Sigmoid colon (tissue), 7 donors: ENCODE measurements around the gene SLC10A3. TPM values are rescaled to one million over a fixed set of nuclear protein-coding genes. Genes with fewer than 3 reads are reported as not detected.

Source experiments
- DNase-seq: peaks from one replicate; pipeline ENCODE4 v3.0.0-alpha.2; 2019
- H3K27ac ChIP-seq, 4 donors: fragments of 200-600 bp; sonication (generic); one replicate each; pipeline ENCODE4 v1.5.1; 2016 to 2019; ENCODE audit warnings: mild to moderate bottlenecking in 1 of 4
- H3K27me3 ChIP-seq, 3 donors: fragments of 200-600 bp; sonication (generic); one replicate each; pipeline ENCODE4 v1.5.1; 2019; ENCODE audit warnings: mild to moderate bottlenecking in 1 of 3
- H3K36me3 ChIP-seq, 4 donors: fragments of 200-600 bp; sonication (generic); one replicate each; pipeline ENCODE4 v1.5.1; 2016 to 2019
- H3K4me1 ChIP-seq, 4 donors: fragments of 200-600 bp; sonication (generic); one replicate each; pipeline ENCODE4 v1.5.1; 2017 to 2019
- H3K4me3 ChIP-seq, 4 donors: fragments of 200-600 bp; sonication (generic); one replicate each; pipeline ENCODE4 v1.5.1; 2017 to 2019; ENCODE audit warnings: mild to moderate bottlenecking in 2 of 4, moderate library complexity in 1 of 4
- H3K9me3 ChIP-seq, 4 donors: fragments of 200-600 bp in 3 of 4; sonication (generic) in 3 of 4; one replicate each; pipeline versions ENCODE4 v1.5.1 to v1.6.1; 2013 to 2019
- CTCF ChIP-seq, 4 experiments: fragments of 450-650 bp in 3 of 4; fragments of 200-600 bp in 1 of 4; IDR thresholded peaks; one replicate each; pipeline ENCODE4 v1.5.1; 2016 to 2019; ENCODE audit warnings: antibody characterized with exemption in 4 of 4, mild to moderate bottlenecking in 3 of 4, moderate library complexity in 2 of 4
- EP300 ChIP-seq, 4 donors: sonication (generic); formaldehyde crosslinking; IDR thresholded peaks; one replicate each; pipeline ENCODE4 v1.6.1; 2017; ENCODE audit warnings: antibody characterized with exemption in 4 of 4
- POLR2A ChIP-seq, 2 donors: fragments of 450-650 bp; IDR thresholded peaks; one replicate each; pipeline ENCODE4 v1.6.1; 2016; ENCODE audit warnings: antibody characterized with exemption in 2 of 2, mild to moderate bottlenecking in 2 of 2, moderate library complexity in 2 of 2
- POLR2AphosphoS5 ChIP-seq, 4 donors: sonication (generic); formaldehyde crosslinking; IDR thresholded peaks; one replicate each; pipeline ENCODE4 v1.6.1; 2017; ENCODE audit warnings: antibody characterized with exemption in 4 of 4
- WGBS, 2 donors: extraction: QIAGEN DNeasy Blood & Tissue Kit; methylation state at CpG; one replicate each; pipeline ENCODE4 v1.1.7; 2013; 5-methylcytosine and 5-hydroxymethylcytosine counted together
- intact Hi-C: fragments of 100-400 bp; cut with DNase I; formaldehyde crosslinking; loops from one replicate; pipeline ENCODE4 v1.15.1; 2023
- polyA plus RNA-seq, 3 donors: library from polyadenylated mRNA; stranded (reverse); fragments of 200-250 nt; gene quantifications; one replicate each; pipeline ENCODE4 v1.2.3, GENCODE V29; 2013
- total RNA-seq, 4 donors: library from RNA; depleted of rRNA; stranded (reverse); fragments of >200 nt; gene quantifications; one replicate each; pipeline ENCODE4 v1.1.0, GENCODE V29; 2016
- donor health status: healthy with polysubstance abuse.
- donor health status: Bipolar disorder and iron deficiency.
- donor health status: healthy.

SLC10A3 gene
- total and polyA plus RNA-seq, 7 donors: 12.9 to 28.8 (median 18.6) TPM

DNA sequence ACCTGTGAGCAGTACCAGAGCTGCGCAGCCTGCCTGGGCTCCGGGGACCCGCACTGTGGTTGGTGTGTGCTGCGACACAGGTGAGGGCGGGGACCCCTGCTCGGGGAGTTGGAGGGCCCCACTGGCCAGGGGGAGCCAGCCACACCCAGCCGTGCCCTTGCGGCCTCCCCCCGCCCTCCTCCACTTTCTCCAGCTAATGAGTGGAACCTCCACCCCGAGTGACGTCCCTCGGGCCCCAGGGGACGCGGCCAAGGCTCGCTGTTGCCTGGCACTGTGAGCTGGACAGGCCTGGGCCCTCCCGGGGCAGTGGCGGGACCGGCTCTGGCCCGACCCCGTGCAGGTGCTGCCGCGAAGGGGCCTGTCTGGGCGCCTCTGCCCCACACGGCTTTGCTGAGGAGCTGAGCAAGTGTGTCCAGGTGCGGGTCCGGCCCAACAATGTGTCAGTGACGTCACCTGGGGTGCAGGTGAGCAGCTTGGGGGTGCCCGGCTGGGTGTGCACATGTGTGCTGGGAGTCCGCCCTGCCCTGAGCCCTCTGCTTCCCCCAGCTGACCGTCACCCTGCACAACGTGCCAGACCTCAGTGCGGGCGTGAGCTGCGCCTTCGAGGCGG, 26.7 kb downstream of the SLC10A3 start:
- Histone ChIP-seq H3K9me3 (no peaks in the 10 kb centered on the region), H3K27ac (no peak overlapping the region), H3K4me1 (peaks cover 0 to 12% (median 10%) of the 10 kb centered on the region in 4 donors), H3K27me3 (no peaks in the 10 kb centered on the region), H3K36me3 (peaks cover 0 to 31% (median 8%) of the 10 kb centered on the region in 4 donors), H3K4me3 (no peak overlapping the region)
- WGBS, 2 donors: 92 to 93% methylated on average over 36 of the region's 36 CpGs
- intact Hi-C loops: no loop called here
- no peak for DNase-seq
- TF ChIP-seq POLR2AphosphoS5 (IDR thresholded peaks at IDR 0.05): no peak

- 89 to 93% methylated on average over 8 of the region's 8 CpGs for WGBS, 2 donors
- peaks cover 0 to 15% (median 11%) of the 10 kb centered on the region in 4 donors for H3K4me1 ChIP-seq
- TF ChIP-seq POLR2A (IDR thresholded peaks at IDR 0.05) (no peak), EP300 (IDR thresholded peaks at IDR 0.05) (no peak), POLR2AphosphoS5 (IDR thresholded peaks at IDR 0.05) (no peak), CTCF (IDR thresholded peaks at IDR 0.05) (no peak)
- no peak for DNase-seq
- no peak overlapping the region for H3K4me3 ChIP-seq
- no peaks in the 10 kb centered on the region for H3K9me3 ChIP-seq
- no peak overlapping the region for H3K27ac ChIP-seq
- H3K36me3 ChIP-seq: peaks cover 0 to 22% (median 2%) of the 10 kb centered on the region in 4 donors
- H3K27me3 ChIP-seq: no peaks in the 10 kb centered on the region
- intact Hi-C loops: no loop called here
Measured at GRCh38 chrX:154462396-154462795, 28.0 kb downstream of the SLC10A3 start.

- WGBS, 2 donors: 93 to 95% methylated on average over 26 of the region's 26 CpGs
- H3K4me3 ChIP-seq: no peak overlapping the region
- no peak for TF ChIP-seq POLR2AphosphoS5 (IDR thresholded peaks at IDR 0.05)
- no peak for TF ChIP-seq CTCF (IDR thresholded peaks at IDR 0.05)
- TF ChIP-seq POLR2A (IDR thresholded peaks at IDR 0.05): no peak
- TF ChIP-seq EP300 (IDR thresholded peaks at IDR 0.05): no peak
- peak overlapping the region in 1 of 4 donors; percentile 74 for H3K27ac ChIP-seq
- intact Hi-C loops: no loop called here
- H3K27me3 ChIP-seq: no peaks in the 10 kb centered on the region
- peaks cover 0 to 15% (median 11%) of the 10 kb centered on the region in 4 donors for H3K4me1 ChIP-seq
- no peaks in the 10 kb centered on the region for H3K9me3 ChIP-seq
- DNase-seq: no peak
- H3K36me3 ChIP-seq: peaks cover 0 to 14% (median 0%) of the 10 kb centered on the region in 4 donors
Measured at GRCh38 chrX:154460326-154460725, 30.1 kb downstream of the SLC10A3 start.

DNA sequence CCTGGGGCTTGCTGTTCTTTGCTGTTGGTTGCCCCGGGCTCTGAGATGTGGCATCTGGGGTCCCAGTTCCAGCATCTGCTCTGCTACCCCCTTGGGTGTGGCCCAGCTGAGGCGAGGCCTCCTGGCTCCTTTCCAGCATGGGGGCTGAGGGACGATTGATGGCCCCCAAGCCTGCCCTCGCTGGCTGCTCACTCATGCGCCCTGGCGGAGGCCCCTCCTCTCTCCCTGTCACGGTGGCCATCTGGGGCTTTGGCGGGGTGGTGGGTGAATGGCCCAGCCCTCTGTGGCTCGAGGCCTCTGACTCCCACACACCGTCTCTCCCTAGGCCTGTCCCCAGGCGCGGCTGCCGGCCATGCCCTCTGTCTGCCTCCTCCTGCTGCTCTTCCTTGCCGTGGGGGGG, 30.6 kb downstream of the SLC10A3 start:
- H3K4me3 ChIP-seq: peak overlapping the region in 3 of 4 donors; percentile 59 to 76 (median 67)
- no peaks in the 10 kb centered on the region for H3K9me3 ChIP-seq
- H3K27me3 ChIP-seq: no peaks in the 10 kb centered on the region
- no peak for TF ChIP-seq EP300 (IDR thresholded peaks at IDR 0.05)
- no peak for TF ChIP-seq CTCF (IDR thresholded peaks at IDR 0.05)
- TF ChIP-seq POLR2AphosphoS5 (IDR thresholded peaks at IDR 0.05): no peak
- no peak for TF ChIP-seq POLR2A (IDR thresholded peaks at IDR 0.05)
- intact Hi-C loops: loop anchor here (2.0 kb wide), 1 partner anchor 17 kb away; no protein-coding TSS in a partner anchor
- no peak for DNase-seq
- peaks cover 0 to 14% (median 0%) of the 10 kb centered on the region in 4 donors for H3K36me3 ChIP-seq
- peak overlapping the region in 3 of 4 donors; percentile 72 to 76 (median 74) for H3K27ac ChIP-seq
- WGBS, 2 donors: 65 to 66% methylated on average over 14 of the region's 14 CpGs
- peaks cover 0 to 15% (median 11%) of the 10 kb centered on the region in 4 donors for H3K4me1 ChIP-seq

DNA sequence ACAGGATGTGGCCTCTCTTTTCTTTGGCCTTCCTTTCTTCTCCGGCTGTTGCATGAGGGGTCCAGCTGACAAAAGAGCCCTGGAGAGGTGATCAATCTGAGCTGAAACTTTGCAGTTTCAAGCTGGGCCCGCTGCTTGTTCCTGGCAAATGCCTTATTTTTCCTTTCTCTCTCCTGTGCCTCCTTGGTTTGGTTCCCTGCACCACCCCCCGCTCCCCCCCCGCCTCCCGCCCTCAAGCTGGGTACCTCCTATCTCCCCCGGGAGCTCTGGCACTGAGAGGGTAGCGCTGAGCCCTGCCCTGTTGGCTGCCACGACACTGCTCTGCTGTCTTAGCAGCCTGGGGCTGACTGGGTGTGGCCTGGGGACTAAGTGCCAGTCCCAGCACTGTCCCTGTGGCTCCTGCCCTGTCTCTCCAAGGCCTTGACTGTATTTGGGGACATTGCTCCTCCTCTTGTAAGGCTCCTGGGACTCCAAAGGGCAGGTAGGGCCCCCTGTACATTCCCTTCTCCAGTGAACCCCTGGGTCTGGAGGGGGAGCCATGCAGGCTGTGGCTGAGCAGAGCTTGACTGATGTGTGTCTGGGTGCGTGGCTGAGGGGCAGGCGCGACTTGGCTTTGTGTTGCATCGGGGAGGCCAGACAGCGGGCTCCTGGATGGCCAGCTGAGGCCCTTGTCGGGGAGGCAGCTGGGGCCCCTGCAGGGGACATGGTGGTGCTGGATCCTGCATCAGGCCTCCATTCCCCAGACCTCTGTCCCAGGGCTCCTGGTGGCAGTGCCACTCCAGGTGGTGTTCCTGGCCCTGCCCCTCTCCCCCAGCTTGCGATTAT, 31.3 kb downstream of the SLC10A3 start:
- Histone ChIP-seq H3K4me1 (peaks cover 0 to 15% (median 11%) of the 10 kb centered on the region in 4 donors), H3K27ac (peak overlapping the region; percentile 66 to 76 (median 73)), H3K27me3 (no peaks in the 10 kb centered on the region), H3K4me3 (peak overlapping the region; percentile 43 to 76 (median 63)), H3K9me3 (no peaks in the 10 kb centered on the region), H3K36me3 (peaks cover 0 to 8% (median 0%) of the 10 kb centered on the region in 4 donors)
- no peak for DNase-seq
- WGBS, 2 donors: 28 to 35% methylated on average over 15 of the region's 15 CpGs
- intact Hi-C loops: loop anchor here (2.0 kb wide), 1 partner anchor 18 kb away; no protein-coding TSS in a partner anchor
- TF ChIP-seq EP300 (IDR thresholded peaks at IDR 0.05) (no peak), POLR2A (IDR thresholded peaks at IDR 0.05) (no peak), CTCF (IDR thresholded peaks at IDR 0.05) (no peak), POLR2AphosphoS5 (IDR thresholded peaks at IDR 0.05) (no peak)
